Spleen (tissue), 11 donors: ENCODE measurements around the gene ABCA4. TPM values are rescaled to one million over a fixed set of nuclear protein-coding genes. Genes with fewer than 3 reads are reported as not detected.

ENCODE experiments used
- DNase-seq: peaks from one replicate; pipeline ENCODE4 v3.0.0-alpha.2; 2020
- H3K27ac ChIP-seq, 8 donors: fragments of 200-600 bp; sonication (generic) in 7 of 8; 1 replicate in 4 of 8; 2 replicates in 4 of 8; pipeline versions ENCODE4 v1.5.0 to v1.8.0; 2016 to 2021; ENCODE audit warnings: inconsistent platforms in 4 of 8, mild to moderate bottlenecking in 4 of 8, moderate library complexity in 1 of 8
- H3K27me3 ChIP-seq, 7 donors: fragments of 200-600 bp; sonication (generic) in 6 of 7; replicated peaks in 1 of 7; 1 replicate in 4 of 7; 2 replicates in 3 of 7; pipeline versions ENCODE4 v1.5.0 to v1.8.0; 2016 to 2021; ENCODE audit warnings: inconsistent platforms in 3 of 7, mild to moderate bottlenecking in 1 of 7
- H3K36me3 ChIP-seq, 6 donors: fragments of 200-600 bp; sonication (generic) in 5 of 6; 1 replicate in 4 of 6; 2 replicates in 2 of 6; pipeline versions ENCODE4 v1.5.0 to v1.8.0; 2016 to 2021; ENCODE audit warnings: inconsistent platforms in 2 of 6
- H3K4me1 ChIP-seq, 6 donors: fragments of 200-600 bp; sonication (generic) in 5 of 6; 1 replicate in 3 of 6; 2 replicates in 3 of 6; pipeline versions ENCODE4 v1.5.0 to v1.8.0; 2016 to 2021; ENCODE audit warnings: inconsistent platforms in 3 of 6
- H3K4me3 ChIP-seq, 8 donors: fragments of 200-600 bp; sonication (generic) in 7 of 8; 1 replicate in 4 of 8; 2 replicates in 4 of 8; pipeline versions ENCODE4 v1.5.0 to v1.8.0; 2016 to 2021; ENCODE audit warnings: inconsistent platforms in 4 of 8, mild to moderate bottlenecking in 4 of 8, moderate library complexity in 2 of 8
- H3K9me3 ChIP-seq, 8 donors: fragments of 200-600 bp; sonication (generic) in 7 of 8; 1 replicate in 4 of 8; 2 replicates in 4 of 8; pipeline versions ENCODE4 v1.5.0 to v1.8.0; 2016 to 2021; ENCODE audit warnings: inconsistent platforms in 4 of 8
- CTCF ChIP-seq, 11 experiments: fragments of 200-600 bp in 7 of 11; fragments of 450-650 bp in 4 of 11; sonication (generic) in 4 of 11; IDR thresholded peaks in 8 of 11; conservative IDR thresholded peaks in 3 of 11; 1 replicate in 7 of 11; 2 replicates in 4 of 11; pipeline versions ENCODE4 v1.4.0 to v1.8.0; 2016 to 2021; ENCODE audit warnings: antibody characterized with exemption in 11 of 11, inconsistent platforms in 4 of 11, mild to moderate bottlenecking in 1 of 11
- POLR2A ChIP-seq, 3 donors: fragments of 450-650 bp; IDR thresholded peaks; one replicate each; pipeline ENCODE4 v1.5.1; 2017; ENCODE audit warnings: antibody characterized with exemption in 3 of 3, mild to moderate bottlenecking in 1 of 3
- POLR2AphosphoS5 ChIP-seq, 3 donors: sonication (generic); formaldehyde crosslinking; IDR thresholded peaks; one replicate each; pipeline ENCODE4 v1.5.1; 2017; ENCODE audit warnings: antibody characterized with exemption in 3 of 3
- WGBS, 5 donors: extraction: QIAGEN DNeasy Blood & Tissue Kit in 3 of 5; methylation state at CpG; one replicate each; pipeline versions ENCODE4 v1.1.5 to v1.1.7; 2013 to 2018; 5-methylcytosine and 5-hydroxymethylcytosine counted together
- intact Hi-C: fragments of 100-400 bp; cut with DNase I; formaldehyde crosslinking; loops from one replicate; pipeline ENCODE4 v1.15.0; 2023; ENCODE audit warnings: low total_unique reads
- polyA plus RNA-seq, 3 donors: library from polyadenylated mRNA; stranded (reverse); fragments of 200-250 nt; gene quantifications; one replicate each; pipeline ENCODE4 v1.2.1, GENCODE V29; 2013
- total RNA-seq, 7 donors: library from RNA; depleted of rRNA in 3 of 7; stranded (reverse); fragments of >200 nt in 3 of 7; fragmentation: NEBNext Ultra II Directional in 4 of 7; extraction: Animal tissue kit (Norgen Biotek cat#: 25700) in 4 of 7; gene quantifications; one replicate each; pipeline versions ENCODE4 v1.1.0 to v1.2.1, GENCODE V29; 2016 to 2021
- donor health status: healthy with polysubstance abuse.
- donor health status: DM: no; HTN: no; CAD: no; lungs with moderate emphysema.
- donor health status: DM: no; HTN: no; CAD: no.
- donor health status: Bipolar disorder and iron deficiency.
- donor health status: healthy.
- donor health status: DM: no; HTN: no; CAD: no.
- donor health status: DM: yes; HTN: yes; CAD: no.

Gene ABCA4
- total and polyA plus RNA-seq, 10 donors: 0.04 to 0.64 (median 0.24) TPM

GRCh38 chr1:94068096-94068998 lies 52.6 kb downstream of the ABCA4 start:
- intact Hi-C loops: no loop called here

GRCh38 chr1:94067196-94067595 lies 53.8 kb downstream of the ABCA4 start:
- Histone ChIP-seq H3K4me3 (no peak overlapping the region), H3K9me3 (no peaks in the 10 kb centered on the region), H3K4me1 (peaks cover 6 to 46% (median 23%) of the 10 kb centered on the region in 6 donors), H3K36me3 (no peaks in the 10 kb centered on the region), H3K27me3 (no peaks in the 10 kb centered on the region), H3K27ac (no peak overlapping the region)
- WGBS, 5 donors: 73 to 78% (median 75%) methylated on average over 3 of the region's 3 CpGs
- DNase-seq: no peak
- no peak for TF ChIP-seq POLR2A (IDR thresholded peaks at IDR 0.05)
- TF ChIP-seq POLR2AphosphoS5 (IDR thresholded peaks at IDR 0.05): no peak
- TF ChIP-seq CTCF (IDR thresholded peaks at IDR 0.05 in 8 of 11, conservative IDR thresholded peaks at IDR 0.05 in 3 of 11): no peak
- intact Hi-C loops: no loop called here

More at GRCh38 chr1:94068096-94068998, 52.6 kb downstream of the ABCA4 start:
- H3K4me3 ChIP-seq: no peak overlapping the region
- no peak for TF ChIP-seq POLR2A (IDR thresholded peaks at IDR 0.05)
- TF ChIP-seq CTCF (IDR thresholded peaks at IDR 0.05 in 8 of 11, conservative IDR thresholded peaks at IDR 0.05 in 3 of 11): no peak
- TF ChIP-seq POLR2AphosphoS5 (IDR thresholded peaks at IDR 0.05): no peak
- H3K27ac ChIP-seq: peak overlapping the region in 7 of 8 donors; percentile 60 to 84 (median 64)
- H3K4me1 ChIP-seq: peaks cover 6 to 48% (median 25%) of the 10 kb centered on the region in 6 donors
- H3K9me3 ChIP-seq: no peaks in the 10 kb centered on the region
- H3K36me3 ChIP-seq: no peaks in the 10 kb centered on the region
- 84 to 93% (median 88%) methylated on average over 5 to 6 of the region's 6 CpGs for WGBS, 5 donors
- no peak for DNase-seq
- peaks cover 0 to 7% (median 0%) of the 10 kb centered on the region in 7 donors for H3K27me3 ChIP-seq

- H3K4me1 ChIP-seq: peaks cover 0 to 33% (median 21%) of the 10 kb centered on the region in 6 donors
- DNase-seq: no peak
- intact Hi-C loops: no loop called here
- TF ChIP-seq POLR2AphosphoS5 (IDR thresholded peaks at IDR 0.05): peak in 1 of 3 donors; percentile 47
- no peak for TF ChIP-seq POLR2A (IDR thresholded peaks at IDR 0.05)
- TF ChIP-seq CTCF (IDR thresholded peaks at IDR 0.05 in 8 of 11, conservative IDR thresholded peaks at IDR 0.05 in 3 of 11): peak in 6 of 11 experiments; percentile 17 to 41 (median 32)
- H3K27ac ChIP-seq: peak overlapping the region in 7 of 8 donors; percentile 28 to 76 (median 61)
- H3K27me3 ChIP-seq: peaks cover 0 to 16% (median 0%) of the 10 kb centered on the region in 7 donors
- 24 to 38% (median 31%) methylated on average over 5 of the region's 5 CpGs for WGBS, 5 donors
- H3K4me3 ChIP-seq: no peak overlapping the region
- H3K9me3 ChIP-seq: no peaks in the 10 kb centered on the region
- no peaks in the 10 kb centered on the region for H3K36me3 ChIP-seq
Observed at GRCh38 chr1:94063379-94063778, 57.6 kb downstream of the ABCA4 start.
